ENCODE results near the gene ZPLD1.

- TF ChIP-seq CTCF (conservative IDR thresholded peaks at IDR 0.05; ENCODE audit: low read depth, low read length), result no peak
- TF ChIP-seq EZH2 (IDR thresholded peaks at IDR 0.05; ENCODE audit: low read length, unreplicated experiment), result no peak
These were observed 50.9 kb downstream of the ZPLD1 start for GRCh38 chr3:102485701-102486100.
